Fibroblast of skin of back (primary cell): Measurements from ENCODE around the gene RTN4R.

Experiments
- DNase-seq: peaks from one replicate; pipeline ENCODE4 v3.0.0-alpha.2; 2013

RTN4R gene

GRCh38 chr22:20213833-20214708, 54.0 kb downstream of the RTN4R start:
- DNase-seq = no peak

- no peak for DNase-seq
These were observed 55.1 kb downstream of the RTN4R start for GRCh38 chr22:20212754-20213699.

- no peak for DNase-seq
These were observed 55.9 kb downstream of the RTN4R start for GRCh38 chr22:20211997-20212753.

- no peak for DNase-seq
These were observed 56.6 kb downstream of the RTN4R start for GRCh38 chr22:20211409-20211996.

GRCh38 chr22:20210473-20211059, 57.6 kb downstream of the RTN4R start:
- DNase-seq = no peak

GRCh38 chr22:20209761-20210250, 58.3 kb downstream of the RTN4R start:
- DNase-seq = no peak

GRCh38 chr22:20208713-20209310, 59.3 kb downstream of the RTN4R start:
- no peak for DNase-seq

- DNase-seq = no peak
These were observed 60.7 kb downstream of the RTN4R start for GRCh38 chr22:20207277-20208025.

GRCh38 chr22:20206709-20207215, 61.4 kb downstream of the RTN4R start:
- DNase-seq = peak; percentile 20

GRCh38 chr22:20205964-20206708, 62.0 kb downstream of the RTN4R start:
- peak; percentile 68 for DNase-seq

- no peak for DNase-seq
These were observed 62.6 kb downstream of the RTN4R start for GRCh38 chr22:20205464-20205963.

GRCh38 chr22:20204806-20205205, 63.3 kb downstream of the RTN4R start:
- no peak for DNase-seq

GRCh38 chr22:20204311-20204710, 63.8 kb downstream of the RTN4R start:
- DNase-seq = no peak

- DNase-seq = peak; percentile 28
These were observed 64.4 kb downstream of the RTN4R start for GRCh38 chr22:20203552-20204201.

GRCh38 chr22:20203142-20203551, 65.0 kb downstream of the RTN4R start:
- DNase-seq = no peak

- no peak for DNase-seq
These were observed 66.2 kb downstream of the RTN4R start for GRCh38 chr22:20201837-20202392.

- DNase-seq = no peak
These were observed 68.2 kb downstream of the RTN4R start for GRCh38 chr22:20199906-20200305.

GRCh38 chr22:20199413-20199842, 68.7 kb downstream of the RTN4R start:
- no peak for DNase-seq
